CD4-positive, CD25-positive, alpha-beta regulatory T cell (primary cell): ENCODE measurements around the gene SSC5D. TPM values are rescaled to one million over a fixed set of nuclear protein-coding genes. Genes with fewer than 3 reads are reported as not detected.
A peak's percentile ranks its signal among the peaks of the same experiment; 100 is the strongest.
"Not testable (repeated sequence)": the region's sequence is repeated elsewhere in the genome, so short reads cannot be mapped to it uniquely, and the experiment has no call there.

Experiments used
- ATAC-seq, 2 donors: fragments of 150-1000 bp; cut with Tn5 transposase; one replicate each; pipeline ENCODE4 v1.10.0; 2021; ENCODE audit warnings: low read depth in 2 of 2, moderate number of reproducible peaks in 2 of 2, moderate library complexity in 1 of 2
- DNase-seq, 3 donors: peaks; one replicate each; pipeline versions ENCODE4 v3.0.0 to v3.0.0-alpha.2; 2012 to 2022; ENCODE audit warnings: mixed read lengths in 1 of 3
- H3K27ac ChIP-seq: one replicate; pipeline ENCODE4 v1.7.0; 2013; ENCODE audit warnings: mild to moderate bottlenecking, low read length; ENCODE audit not compliant: insufficient read depth, poor library complexity, severe bottlenecking
- H3K27me3 ChIP-seq: one replicate; pipeline ENCODE4 v1.7.0; 2013; ENCODE audit warnings: low read length; ENCODE audit not compliant: control insufficient read depth, insufficient read depth
- H3K36me3 ChIP-seq: one replicate; pipeline ENCODE4 v1.7.0; 2013; ENCODE audit warnings: mild to moderate bottlenecking, low read length, moderate library complexity; ENCODE audit not compliant: control insufficient read depth, insufficient read depth
- H3K4me1 ChIP-seq: 2 replicates; pipeline ENCODE4 v1.7.0; 2013; ENCODE audit warnings: mild to moderate bottlenecking, low read length; ENCODE audit not compliant: insufficient read depth, control insufficient read depth, poor library complexity, severe bottlenecking
- H3K4me3 ChIP-seq: one replicate; pipeline ENCODE4 v1.7.0; 2013; ENCODE audit warnings: low read depth, mild to moderate bottlenecking, low read length, moderate library complexity
- H3K9me3 ChIP-seq, 2 experiments: 1 replicate in 1 of 2; 2 replicates in 1 of 2; pipeline ENCODE4 v1.7.0; 2013; ENCODE audit warnings: low read length in 2 of 2, mild to moderate bottlenecking in 1 of 2, moderate library complexity in 1 of 2; ENCODE audit not compliant: control insufficient read depth in 2 of 2
- H3K27ac Mint-ChIP-seq, 3 donors: one replicate each; pipeline ENCODE4 v1.8.0; 2020 to 2022; ENCODE audit warnings: mild to moderate bottlenecking in 3 of 3, mixed read lengths in 3 of 3, moderate library complexity in 2 of 3
- H3K27me3 Mint-ChIP-seq: one replicate; pipeline ENCODE4 v1.8.0; 2022; ENCODE audit warnings: mild to moderate bottlenecking, mixed read lengths
- H3K36me3 Mint-ChIP-seq: one replicate; pipeline ENCODE4 v1.8.0; 2020; ENCODE audit warnings: mixed read lengths
- H3K4me1 Mint-ChIP-seq, 4 donors: one replicate each; pipeline ENCODE4 v1.8.0; 2020 to 2022; ENCODE audit warnings: mixed read lengths in 4 of 4, mild to moderate bottlenecking in 1 of 4
- H3K4me3 Mint-ChIP-seq, 4 donors: one replicate each; pipeline ENCODE4 v1.8.0; 2020 to 2022; ENCODE audit warnings: mild to moderate bottlenecking in 4 of 4, mixed read lengths in 4 of 4, moderate library complexity in 3 of 4
- H3K9me3 Mint-ChIP-seq, 7 donors: one replicate each; pipeline ENCODE4 v1.8.0; 2020 to 2022; ENCODE audit warnings: mixed read lengths in 7 of 7, mild to moderate bottlenecking in 3 of 7, moderate library complexity in 2 of 7
- polyA plus RNA-seq, 4 donors: library from polyadenylated mRNA; unstranded; fragments of 300-500 nt; fragmentation: Illumina TruSeq; gene quantifications; one replicate each; pipeline ENCODE4 v1.2.3, GENCODE V29; 2021
- total RNA-seq: library from RNA; stranded (reverse); gene quantifications from one replicate; pipeline ENCODE4 v1.2.3, GENCODE V29; 2022

The SSC5D gene
- total and polyA plus RNA-seq, 5 donors from 2014 or later: 0.27 TPM; not detected in 4

GRCh38 chr19:55530996-55531395, 42.8 kb downstream of the SSC5D start:
- H3K4me1 ChIP-seq: no peaks in the 10 kb centered on the region
- no peak for ATAC-seq
- Mint-ChIP-seq H3K9me3 (no peaks in the 10 kb centered on the region), H3K4me1 (no peaks in the 10 kb centered on the region), H3K27ac (no peak overlapping the region), H3K27me3 (no peaks in the 10 kb centered on the region), H3K4me3 (no peak overlapping the region), H3K36me3 (no peaks in the 10 kb centered on the region)
- H3K27ac ChIP-seq: no peak overlapping the region
- no peak overlapping the region for H3K4me3 ChIP-seq
- H3K9me3 ChIP-seq: no peaks in the 10 kb centered on the region
- H3K27me3 ChIP-seq: no peaks in the 10 kb centered on the region
- no peak for DNase-seq
- H3K36me3 ChIP-seq: no peaks in the 10 kb centered on the region

GRCh38 chr19:55534280-55534679, 46.0 kb downstream of the SSC5D start:
- H3K27me3 Mint-ChIP-seq, DNase-seq, H3K4me3 Mint-ChIP-seq: not testable (repeated sequence)

DNA sequence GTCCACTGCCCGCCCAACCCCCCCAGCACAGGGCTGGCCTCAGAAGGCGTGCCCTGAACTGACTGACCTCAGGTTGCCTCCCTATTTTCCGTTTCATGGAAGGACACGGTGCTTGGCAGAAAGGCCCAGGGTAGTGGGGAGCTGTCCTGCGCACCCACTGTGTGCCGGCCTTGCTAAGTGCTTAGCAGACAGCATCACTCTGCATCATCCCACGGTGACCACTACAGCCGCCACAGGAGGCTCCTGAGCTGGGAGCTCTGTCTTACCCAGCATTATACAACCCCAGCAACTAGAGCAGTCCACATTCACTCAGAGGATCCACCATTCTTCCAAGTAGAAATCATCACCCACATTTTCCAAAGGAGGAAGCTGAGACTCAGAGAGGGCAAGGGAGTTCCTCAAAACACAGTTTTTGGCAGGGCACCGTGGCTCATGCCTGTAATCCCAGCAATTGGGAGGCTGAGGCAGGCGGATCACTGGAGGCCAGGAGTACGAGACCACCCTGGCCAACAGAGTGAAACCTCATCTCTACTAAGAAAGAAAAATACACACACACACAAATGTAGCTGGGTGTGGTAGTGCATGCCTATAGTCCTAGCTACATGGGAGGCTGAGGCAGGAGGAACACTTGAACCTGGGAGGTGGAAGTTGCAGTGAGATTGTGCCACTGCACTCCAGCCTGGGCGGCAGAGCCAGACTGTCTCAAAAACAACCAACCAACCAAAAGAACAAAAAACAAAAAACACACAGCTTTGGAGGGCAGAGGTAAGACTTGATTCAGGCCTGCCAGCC, 47.1 kb downstream of the SSC5D start:
- H3K9me3 Mint-ChIP-seq: no peaks in the 10 kb centered on the region
- H3K4me1 Mint-ChIP-seq: no peaks in the 10 kb centered on the region
- Histone ChIP-seq H3K27me3 (no peaks in the 10 kb centered on the region), H3K36me3 (no peaks in the 10 kb centered on the region), H3K9me3 (no peaks in the 10 kb centered on the region), H3K4me1 (no peaks in the 10 kb centered on the region), H3K27ac (no peak overlapping the region), H3K4me3 (no peak overlapping the region)
- no peak overlapping the region for H3K27ac Mint-ChIP-seq
- no peak overlapping the region for H3K4me3 Mint-ChIP-seq
- H3K36me3 Mint-ChIP-seq: no peaks in the 10 kb centered on the region
- no peak for ATAC-seq
- no peak for DNase-seq
- no peaks in the 10 kb centered on the region for H3K27me3 Mint-ChIP-seq

More at GRCh38 chr19:55534280-55534679, 46.0 kb downstream of the SSC5D start:
- not testable (repeated sequence) for H3K4me1 ChIP-seq, H3K27ac ChIP-seq, H3K36me3 Mint-ChIP-seq, ATAC-seq, H3K4me1 Mint-ChIP-seq, H3K9me3 ChIP-seq, H3K4me3 ChIP-seq, H3K36me3 ChIP-seq, H3K27me3 ChIP-seq, H3K27ac Mint-ChIP-seq, H3K9me3 Mint-ChIP-seq

- Mint-ChIP-seq H3K4me3 (no peak overlapping the region), H3K4me1 (no peaks in the 10 kb centered on the region), H3K27me3 (no peaks in the 10 kb centered on the region), H3K36me3 (no peaks in the 10 kb centered on the region), H3K27ac (no peak overlapping the region), H3K9me3 (no peaks in the 10 kb centered on the region)
- H3K36me3 ChIP-seq: no peaks in the 10 kb centered on the region
- no peak overlapping the region for H3K4me3 ChIP-seq
- DNase-seq: no peak
- H3K27me3 ChIP-seq: no peaks in the 10 kb centered on the region
- H3K27ac ChIP-seq: no peak overlapping the region
- H3K4me1 ChIP-seq: no peaks in the 10 kb centered on the region
- no peak for ATAC-seq
- no peaks in the 10 kb centered on the region for H3K9me3 ChIP-seq
Observed at GRCh38 chr19:55535965-55536350, 47.7 kb downstream of the SSC5D start.

- no peaks in the 10 kb centered on the region for H3K36me3 Mint-ChIP-seq
- no peaks in the 10 kb centered on the region for H3K9me3 Mint-ChIP-seq
- H3K27ac Mint-ChIP-seq: no peak overlapping the region
- H3K4me3 ChIP-seq: no peak overlapping the region
- ATAC-seq (no peak), DNase-seq (no peak)
- H3K4me3 Mint-ChIP-seq: no peak overlapping the region
- no peaks in the 10 kb centered on the region for H3K27me3 Mint-ChIP-seq
- H3K4me1 Mint-ChIP-seq: no peaks in the 10 kb centered on the region
- no peaks in the 10 kb centered on the region for H3K4me1 ChIP-seq
- no peaks in the 10 kb centered on the region for H3K27me3 ChIP-seq
- no peak overlapping the region for H3K27ac ChIP-seq
- H3K9me3 ChIP-seq: no peaks in the 10 kb centered on the region
- H3K36me3 ChIP-seq: no peaks in the 10 kb centered on the region
Observed at GRCh38 chr19:55536366-55536765, 48.1 kb downstream of the SSC5D start.

GRCh38 chr19:55536951-55537740, 48.9 kb downstream of the SSC5D start, which contains the start of gene SBK2:
SBK2 (minus strand) TSS chr19:55537133; CDS start chr19:55536294, 839 bp downstream.
- peak within 1 kb of the TSS in 1 of 3 donors; percentile 89 for H3K27ac Mint-ChIP-seq
- Histone ChIP-seq H3K9me3 (no peaks in the 10 kb centered on the region), H3K27me3 (no peaks in the 10 kb centered on the region), H3K4me1 (no peaks in the 10 kb centered on the region), H3K36me3 (no peaks in the 10 kb centered on the region), H3K27ac (no peak within 1 kb of the TSS), H3K4me3 (no peak within 1 kb of the TSS)
- H3K4me1 Mint-ChIP-seq: no peaks in the 10 kb centered on the region
- ATAC-seq (no peak), DNase-seq (no peak)
- H3K36me3 Mint-ChIP-seq: no peaks in the 10 kb centered on the region
- H3K4me3 Mint-ChIP-seq: no peak within 1 kb of the TSS
- H3K27me3 Mint-ChIP-seq: no peaks in the 10 kb centered on the region
- H3K9me3 Mint-ChIP-seq: no peaks in the 10 kb centered on the region

DNA sequence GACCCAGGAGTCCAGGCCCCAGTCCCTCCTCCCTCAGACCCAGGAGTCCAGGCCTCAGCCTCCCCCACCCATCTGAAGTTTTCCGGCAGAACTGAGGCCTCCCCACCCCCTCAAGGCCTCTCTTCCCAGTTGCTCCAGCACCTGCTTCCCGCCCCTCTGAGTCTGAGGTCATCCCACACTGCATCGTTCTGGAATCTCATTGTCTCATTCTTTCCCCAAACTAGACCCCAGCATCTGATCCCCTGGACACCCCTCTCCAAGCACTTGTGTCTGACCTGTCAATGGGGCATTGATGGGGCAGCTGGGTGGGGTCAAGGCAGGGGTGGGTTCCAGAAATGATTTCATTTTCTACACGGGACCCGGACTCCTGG, 49.5 kb downstream of the SSC5D start:
- Histone ChIP-seq H3K4me3 (no peak overlapping the region), H3K4me1 (no peaks in the 10 kb centered on the region), H3K9me3 (no peaks in the 10 kb centered on the region), H3K36me3 (no peaks in the 10 kb centered on the region), H3K27me3 (no peaks in the 10 kb centered on the region), H3K27ac (no peak overlapping the region)
- ATAC-seq (no peak), DNase-seq (no peak)
- Mint-ChIP-seq H3K4me3 (no peak overlapping the region), H3K4me1 (no peaks in the 10 kb centered on the region), H3K9me3 (peaks cover 0 to 1% (median 0%) of the 10 kb centered on the region in 7 donors), H3K36me3 (no peaks in the 10 kb centered on the region), H3K27me3 (no peaks in the 10 kb centered on the region), H3K27ac (no peak overlapping the region)
